Middle frontal gyrus (tissue), 1 donor: ENCODE measurements around the gene BAIAP2.
"Not testable (repeated sequence)": the region's sequence is repeated elsewhere in the genome, so short reads cannot be mapped to it uniquely, and the experiment has no call there.

Experiments used
- DNase-seq: peaks from one replicate; pipeline ENCODE4 v3.0.0-alpha.2; 2015; ENCODE audit warnings: low spot score; ENCODE audit errors: extremely low spot score

BAIAP2 gene

GRCh38 chr17:81137248-81137647 lies 102.3 kb downstream of the BAIAP2 start:
- no peak for DNase-seq

GRCh38 chr17:81138083-81138482 lies 103.1 kb downstream of the BAIAP2 start:
- no peak for DNase-seq

DNA sequence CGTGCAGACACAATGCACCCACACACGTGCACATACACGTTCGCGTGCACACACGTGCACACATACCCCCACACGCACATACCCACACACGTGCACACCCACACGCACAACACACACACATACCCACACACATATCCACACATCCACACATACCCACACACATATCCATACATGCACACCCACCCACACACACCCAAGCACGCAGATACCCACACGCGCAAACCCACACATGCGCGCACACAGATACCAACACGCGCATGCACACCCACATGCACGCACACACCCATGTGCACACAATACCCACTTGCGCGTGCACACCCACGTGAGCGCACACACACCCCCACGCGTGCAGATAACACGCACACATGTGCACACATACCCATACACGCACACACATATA lies 103.5 kb downstream of the BAIAP2 start:
- DNase-seq: no peak

DNA sequence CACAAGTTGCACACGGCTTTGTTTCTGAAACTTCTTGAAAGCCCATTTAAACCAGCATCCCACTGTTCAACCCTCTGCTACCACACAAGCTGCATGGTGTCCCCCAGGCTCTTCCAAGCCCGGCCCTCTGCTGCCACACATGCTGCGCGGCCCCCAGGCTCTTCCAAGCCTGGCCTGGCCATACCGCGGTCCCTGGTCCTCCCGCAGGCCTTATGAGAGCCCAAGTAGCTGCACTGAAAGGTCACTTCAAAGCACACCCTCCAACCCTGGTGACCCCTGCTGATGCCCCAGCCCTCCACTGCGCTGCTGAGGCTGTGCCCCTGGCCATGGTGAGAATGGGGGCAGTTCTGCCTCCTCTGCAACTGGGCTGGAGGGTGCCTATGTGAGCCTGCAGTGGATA lies 104.5 kb downstream of the BAIAP2 start:
- no peak for DNase-seq

- DNase-seq: no peak
These were observed 105.1 kb downstream of the BAIAP2 start for GRCh38 chr17:81140018-81140417.

DNA sequence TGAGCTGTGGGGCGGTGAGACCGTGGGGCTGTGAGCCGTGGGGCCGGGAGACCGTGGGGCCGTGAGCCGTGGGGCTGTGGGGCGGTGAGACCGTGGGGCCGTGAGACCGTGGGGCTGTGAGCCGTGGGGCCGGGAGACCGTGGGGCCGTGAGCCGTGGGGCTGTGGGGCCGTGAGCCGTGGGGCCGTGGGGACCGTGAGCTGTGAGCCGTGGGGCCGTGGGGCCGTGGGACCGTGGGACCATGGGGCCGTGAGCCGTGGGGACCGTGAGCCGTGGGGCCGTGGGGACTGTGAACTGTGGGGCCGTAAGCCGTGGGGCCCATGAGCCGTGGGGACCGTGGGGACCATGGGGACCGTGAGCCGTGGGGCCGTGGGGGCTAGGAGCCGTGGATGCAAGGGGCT lies 105.7 kb downstream of the BAIAP2 start:
- DNase-seq: no peak

DNA sequence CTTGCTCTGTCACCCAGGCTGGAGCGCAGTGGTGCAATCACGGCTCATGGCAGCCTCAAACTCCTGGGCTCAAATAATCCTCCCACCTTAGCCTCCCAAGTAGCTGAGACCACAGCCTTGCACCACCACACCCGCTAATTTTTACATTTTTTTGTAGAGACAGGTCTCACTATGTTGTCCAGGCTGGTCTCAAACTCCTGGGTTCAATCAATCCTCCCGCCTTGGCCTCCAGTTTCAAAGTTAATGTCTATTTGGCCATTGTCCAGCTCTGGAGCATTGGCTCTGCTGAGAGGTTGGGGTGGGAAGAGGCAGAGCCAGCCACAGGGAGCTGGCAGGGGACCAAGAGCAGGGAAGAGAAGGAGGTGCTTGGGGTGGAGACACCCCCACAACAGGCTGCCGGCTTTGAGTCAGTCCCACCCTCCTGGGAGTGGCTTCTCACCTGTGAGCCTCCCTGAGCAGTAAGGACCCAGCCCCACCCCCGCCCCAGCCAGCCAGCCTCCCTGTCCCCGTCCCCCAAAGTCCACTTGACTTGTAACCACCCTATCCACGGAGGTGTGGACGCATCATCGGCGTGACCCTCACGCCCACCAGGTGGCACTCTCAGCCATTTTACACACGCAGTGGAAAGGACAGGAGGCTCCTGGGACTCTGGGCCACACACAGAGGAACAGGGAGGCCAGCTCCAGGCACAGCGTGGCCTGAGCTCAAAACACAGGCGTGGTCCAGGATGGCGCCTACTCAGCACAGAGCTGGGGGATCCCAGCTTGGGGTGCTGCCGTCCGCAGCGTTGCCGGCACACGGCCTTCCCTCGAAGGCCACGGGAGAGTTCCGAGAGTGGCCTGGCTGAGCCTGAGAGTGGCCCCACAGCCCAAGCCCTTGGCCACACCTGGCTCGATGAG lies 107.6 kb downstream of the BAIAP2 start:
- no peak for DNase-seq

GRCh38 chr17:81143200-81143527 lies 108.2 kb downstream of the BAIAP2 start:
- DNase-seq: no peak

GRCh38 chr17:81143717-81144422 lies 108.9 kb downstream of the BAIAP2 start:
- no peak for DNase-seq

GRCh38 chr17:81144423-81144781 lies 109.5 kb downstream of the BAIAP2 start:
- no peak for DNase-seq

DNA sequence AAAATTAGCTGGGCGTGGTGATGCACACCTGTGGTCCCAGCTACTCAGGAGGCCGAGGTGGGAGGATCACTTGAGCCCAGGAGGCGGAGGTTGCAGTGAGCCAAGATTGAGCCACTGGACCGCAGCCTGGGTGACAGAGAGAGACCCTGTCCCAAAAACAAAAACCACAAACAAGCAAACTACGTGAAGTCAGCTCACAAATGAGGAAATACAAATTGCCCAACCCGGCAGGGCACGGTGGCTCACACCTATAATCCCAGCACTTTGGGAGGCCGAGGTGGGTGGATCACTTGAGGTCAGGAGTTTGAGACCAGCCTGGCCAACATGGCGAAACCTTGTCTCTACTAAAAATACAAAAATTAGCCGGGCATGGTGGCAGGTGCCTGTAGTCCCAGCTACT lies 111.3 kb downstream of the BAIAP2 start:
- DNase-seq: not testable (repeated sequence)

DNA sequence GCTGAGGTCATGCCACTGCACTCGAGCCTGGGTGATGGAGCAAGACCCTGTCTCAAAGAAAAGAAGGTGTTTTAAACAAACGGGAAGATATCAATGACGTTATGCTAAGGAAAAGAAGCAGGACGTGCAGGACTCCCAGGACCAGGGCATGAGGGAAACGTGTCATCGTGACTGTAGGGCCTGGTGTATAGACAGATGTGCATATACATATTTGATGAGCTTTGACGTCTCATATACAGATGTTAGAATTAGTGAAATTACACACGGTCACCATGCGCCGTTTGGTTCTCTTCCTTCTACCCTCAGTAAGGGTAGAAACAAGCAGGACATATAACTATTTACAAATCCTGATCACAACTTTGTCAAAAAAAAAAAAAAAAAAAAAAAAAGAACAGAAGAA lies 112.8 kb downstream of the BAIAP2 start:
- DNase-seq: no peak

DNA sequence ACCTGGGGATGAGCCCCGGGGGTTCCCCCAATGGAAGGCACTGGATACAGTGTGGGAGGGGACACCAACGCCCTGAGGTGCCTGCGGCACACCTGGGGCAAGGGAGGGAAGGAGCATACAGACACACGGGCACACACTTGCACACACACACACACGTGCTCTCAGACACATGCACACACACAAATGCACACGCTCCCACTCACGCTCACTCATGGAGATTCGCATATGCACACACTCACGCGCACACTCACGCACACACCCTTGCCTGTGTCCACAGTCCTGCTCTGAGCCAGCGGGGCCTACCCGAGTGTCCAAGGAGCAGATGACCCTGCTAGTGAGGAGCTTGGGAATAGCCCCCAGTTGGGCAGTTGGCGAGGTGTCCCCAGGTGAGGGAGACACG lies 113.6 kb downstream of the BAIAP2 start:
- no peak for DNase-seq

DNA sequence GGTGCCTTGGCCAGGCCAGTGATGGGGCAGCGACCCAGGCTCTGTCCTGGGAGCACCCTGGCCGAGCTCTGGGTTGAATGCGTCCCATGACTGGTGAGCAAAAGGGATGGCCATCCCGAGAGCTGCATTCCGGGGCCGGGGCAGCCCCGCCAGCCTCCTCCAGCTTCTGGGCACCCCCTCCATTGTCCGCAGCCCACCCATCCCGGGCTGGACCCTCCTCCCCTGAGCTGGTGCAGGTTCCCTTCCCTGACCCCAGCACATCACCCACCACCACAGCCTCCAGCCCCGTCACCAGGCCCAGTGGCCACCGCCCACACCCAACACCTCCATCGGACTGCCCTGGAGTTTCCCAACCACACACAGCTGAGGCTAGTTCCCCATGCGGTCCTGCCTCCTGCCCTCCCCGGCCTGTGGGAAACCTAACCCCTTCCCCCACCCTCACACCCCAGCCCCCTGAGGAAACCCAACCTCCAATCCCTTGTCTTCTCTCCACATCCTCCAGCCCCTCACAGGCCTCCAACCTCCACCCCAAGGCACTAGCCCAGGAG lies 114.1 kb downstream of the BAIAP2 start:
- no peak for DNase-seq

DNA sequence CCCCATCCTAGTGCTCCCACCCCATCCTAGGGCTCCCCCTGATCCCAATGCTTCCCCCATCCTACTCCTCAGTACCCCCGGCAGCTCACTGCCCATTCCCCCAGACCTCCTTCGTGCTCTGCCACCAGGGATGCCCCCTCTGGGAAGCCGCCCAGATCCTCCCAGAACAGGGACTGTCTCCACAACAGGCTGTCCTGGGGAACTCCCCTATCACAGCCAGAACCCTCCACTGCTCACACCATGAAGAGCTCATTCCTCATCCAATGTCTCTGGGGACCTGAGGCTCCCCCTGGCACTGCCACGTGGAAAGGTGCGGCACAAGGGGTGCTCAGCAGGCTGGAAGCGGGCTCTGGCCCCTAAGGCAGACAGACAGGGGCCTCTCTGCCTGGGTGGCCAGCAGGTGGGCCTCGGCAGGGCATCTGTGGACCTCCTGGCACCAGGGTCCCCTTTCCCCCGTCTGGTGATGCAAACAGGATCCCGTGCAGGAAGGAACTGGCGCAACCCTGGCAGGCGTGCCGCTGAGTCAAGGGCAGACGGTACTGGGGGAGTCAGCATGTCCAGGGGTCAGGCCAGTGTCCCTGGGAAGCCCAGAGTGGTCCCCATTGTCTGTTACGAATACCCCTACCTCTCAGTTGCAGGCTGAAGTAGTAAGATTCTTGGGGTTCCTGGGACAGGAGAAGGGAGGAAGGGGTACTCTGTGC lies 115.6 kb downstream of the BAIAP2 start:
- DNase-seq: no peak

- DNase-seq: no peak
These were observed 116.3 kb downstream of the BAIAP2 start for GRCh38 chr17:81151278-81151677.

DNA sequence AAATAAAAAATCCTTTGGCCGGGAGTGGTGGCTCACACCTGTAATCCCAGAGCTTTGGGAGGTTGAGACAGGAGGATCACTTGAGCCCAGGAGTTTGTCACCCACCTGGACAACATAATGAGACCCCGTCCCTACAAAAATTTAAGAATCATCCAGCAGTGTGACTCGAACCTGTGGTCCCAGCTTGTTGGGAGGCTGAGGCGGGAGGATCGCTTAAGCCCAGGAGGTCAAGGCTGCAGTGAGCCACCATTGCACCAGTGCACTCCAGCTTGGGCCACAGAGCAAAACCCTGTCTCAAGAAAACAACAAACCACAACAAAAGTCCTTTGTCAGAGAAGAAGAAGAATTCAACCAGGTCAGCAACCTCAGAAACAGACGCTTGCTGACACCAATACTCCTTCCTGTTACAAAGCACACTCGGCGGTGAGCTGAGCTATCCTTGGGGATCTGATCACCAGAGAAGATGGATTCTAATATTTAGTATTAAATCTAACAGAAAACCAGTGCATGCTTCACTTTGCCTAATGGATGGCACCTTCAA lies 117.4 kb downstream of the BAIAP2 start:
- no peak for DNase-seq

GRCh38 chr17:81153340-81153803 lies 118.4 kb downstream of the BAIAP2 start:
- peak; percentile 64 for DNase-seq

DNA sequence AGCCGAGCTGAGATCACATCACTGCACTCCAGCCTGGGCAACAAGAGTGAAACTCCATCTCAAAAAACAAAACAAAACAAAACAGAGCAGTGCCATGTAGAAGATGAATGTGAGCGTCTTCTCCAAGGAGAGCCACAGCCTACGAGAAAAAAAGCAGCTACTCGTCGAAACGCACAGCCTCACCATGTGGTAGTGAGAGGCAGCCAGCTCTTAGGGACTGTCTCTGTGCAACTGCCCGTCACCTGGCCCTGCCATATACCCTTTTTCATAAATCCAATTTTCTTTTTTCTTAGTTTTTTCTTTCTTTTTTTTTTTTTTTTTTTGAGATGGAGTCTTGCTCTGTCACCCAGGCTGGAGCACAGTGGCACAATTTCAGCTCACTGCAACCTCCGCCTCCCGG lies 119.1 kb downstream of the BAIAP2 start:
- not testable (repeated sequence) for DNase-seq

- DNase-seq: no peak
These were observed 120.0 kb downstream of the BAIAP2 start for GRCh38 chr17:81154961-81155360.
